ENCODE measurements around the gene OVOL3.

Gene OVOL3

DNA sequence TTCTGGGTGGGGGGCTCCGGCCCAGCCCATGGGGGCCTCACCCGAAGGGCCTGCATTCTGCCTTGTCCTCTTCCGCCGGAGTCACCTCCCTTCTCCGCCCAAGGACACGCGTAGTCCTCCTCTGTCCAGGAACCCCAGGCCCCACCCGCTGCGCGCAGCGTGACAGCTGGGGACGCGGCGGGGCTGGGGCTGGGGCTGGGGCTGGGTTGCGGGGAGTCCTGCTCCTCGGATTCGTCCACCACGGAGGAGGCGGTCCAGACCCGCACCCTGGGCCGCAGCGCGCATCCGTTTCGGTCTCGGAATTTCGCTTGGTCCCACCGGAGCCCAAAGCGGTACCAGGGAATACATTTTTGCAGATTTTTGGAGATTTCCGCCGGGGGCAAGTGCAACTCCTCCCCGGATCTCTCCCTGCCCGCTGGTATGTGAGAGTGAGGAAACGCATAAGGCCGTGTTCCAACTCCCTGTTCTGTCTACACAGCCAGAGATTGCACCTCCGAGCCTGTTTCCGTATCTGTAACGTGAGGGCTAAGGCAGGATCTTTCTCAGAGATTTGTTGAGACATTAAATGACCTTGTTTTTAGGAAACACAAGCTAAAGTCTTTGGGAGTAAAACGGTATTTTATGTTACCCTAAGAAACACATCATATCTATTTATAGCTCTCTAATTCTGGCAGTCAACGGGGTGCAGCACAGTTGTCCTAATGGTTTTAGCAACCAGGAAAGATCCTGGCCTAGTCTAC lies 41.6 kb downstream of the OVOL3 start, which contains the start of gene COX7A1:
Gene COX7A1 (minus strand): TSS at position 96 of the 740 bp plus-strand sequence. CDS start 40 bp downstream, at position 56.
- Histone ChIP-seq H3K36me3 (ENCODE audit: insufficient read depth, low read length) (peaks cover 39% of the 10 kb centered on the region), H3K27me3 (ENCODE audit: control insufficient read depth, insufficient read depth, low read length) (no peaks in the 10 kb centered on the region), H3K4me3 (ENCODE audit: low read length) (peak within 1 kb of the TSS; percentile 66), H3K4me1 (ENCODE audit: control insufficient read depth, insufficient read depth, low read length) (peaks cover 34% of the 10 kb centered on the region), H3K4me2 (ENCODE audit: low read length) (peak within 1 kb of the TSS; percentile 76), H3K9ac (ENCODE audit: low read depth, low read length) (peak within 1 kb of the TSS; percentile 81), H3K9me3 (replicated peaks; ENCODE audit: low read length) (no peaks in the 10 kb centered on the region)

DNA sequence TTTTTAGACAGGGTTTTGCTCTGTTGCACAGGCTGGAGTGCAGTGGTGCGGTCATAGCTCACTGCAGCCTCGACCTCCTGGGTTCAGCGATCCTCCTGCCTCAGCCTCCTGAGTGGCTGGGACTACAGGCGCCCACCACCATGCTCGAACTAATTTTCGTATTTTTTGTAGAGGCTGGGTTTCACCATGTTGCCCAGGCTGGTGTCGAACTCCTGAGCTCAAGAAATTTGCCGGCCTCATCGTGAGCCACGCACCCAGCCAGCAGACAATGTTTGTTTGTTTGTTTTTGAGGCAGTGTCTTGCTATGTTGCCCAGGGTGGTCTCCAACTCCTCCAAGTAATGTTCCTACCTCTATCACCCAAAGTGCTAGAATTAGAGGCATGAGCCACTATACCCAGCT lies 42.2 kb downstream of the OVOL3 start:
- H3K36me3 ChIP-seq (ENCODE audit: insufficient read depth, low read length), result peaks cover 33% of the 10 kb centered on the region

GRCh38 chr19:36160821-36161596 lies 50.1 kb downstream of the OVOL3 start:
- H3K27me3 ChIP-seq (ENCODE audit: control insufficient read depth, insufficient read depth, low read length), result no peaks in the 10 kb centered on the region
- H3K4me3 ChIP-seq (ENCODE audit: low read length), result no peak overlapping the region
- no peaks in the 10 kb centered on the region for H3K9me3 ChIP-seq (replicated peaks; ENCODE audit: low read length)
- no peak overlapping the region for H3K4me2 ChIP-seq (ENCODE audit: low read length)
- H3K9ac ChIP-seq (ENCODE audit: low read depth, low read length), result no peak overlapping the region
- H3K36me3 ChIP-seq (ENCODE audit: insufficient read depth, low read length), result peaks cover 6% of the 10 kb centered on the region
- H3K4me1 ChIP-seq (ENCODE audit: control insufficient read depth, insufficient read depth, low read length), result no peaks in the 10 kb centered on the region

More for the DNA sequence above, 42.2 kb downstream of the OVOL3 start:
- no peaks in the 10 kb centered on the region for H3K9me3 ChIP-seq (replicated peaks; ENCODE audit: low read length)
- H3K4me1 ChIP-seq (ENCODE audit: control insufficient read depth, insufficient read depth, low read length), result peaks cover 34% of the 10 kb centered on the region
- H3K27me3 ChIP-seq (ENCODE audit: control insufficient read depth, insufficient read depth, low read length), result no peaks in the 10 kb centered on the region
- peak overlapping the region; percentile 81 for H3K9ac ChIP-seq (ENCODE audit: low read depth, low read length)
- no peak overlapping the region for H3K4me2 ChIP-seq (ENCODE audit: low read length)
- no peak overlapping the region for H3K4me3 ChIP-seq (ENCODE audit: low read length)

Measured in skeletal muscle satellite cell (primary cell).